Loucy (cell line): Measurements from ENCODE around the gene CFAP157.

Experiments
- H2AFZ ChIP-seq: fragments of 200-600 bp; sonication (generic); 2 replicates; pipeline ENCODE4 v1.6.0; 2016; ENCODE audit warnings: antibody characterized with exemption, mild to moderate bottlenecking, low read length, moderate library complexity
- H3F3A ChIP-seq: fragments of 200-600 bp; 2 replicates; pipeline ENCODE4 v1.6.0; 2016; ENCODE audit warnings: antibody characterized with exemption, low read depth, mild to moderate bottlenecking
- H3K27me3 ChIP-seq: fragments of 200-600 bp; sonication (generic); 2 replicates; pipeline ENCODE4 v1.6.1; 2014; ENCODE audit warnings: low read length, mild to moderate bottlenecking; ENCODE audit not compliant: insufficient read depth, poor library complexity, severe bottlenecking
- H3K36me3 ChIP-seq: fragments of 200-600 bp; sonication (generic); 2 replicates; pipeline ENCODE4 v1.6.1; 2016; ENCODE audit warnings: low read length; ENCODE audit not compliant: insufficient read depth
- H3K4me1 ChIP-seq: fragments of 200-600 bp; sonication (generic); 2 replicates; pipeline ENCODE4 v1.5.1; 2014; ENCODE audit warnings: low read length, mild to moderate bottlenecking; ENCODE audit not compliant: insufficient read depth, poor library complexity, severe bottlenecking
- H3K4me2 ChIP-seq: fragments of 200-600 bp; sonication (generic); 2 replicates; pipeline ENCODE4 v1.6.0; 2014; ENCODE audit warnings: antibody characterized with exemption, low read length, low read depth, mild to moderate bottlenecking; ENCODE audit not compliant: poor library complexity, severe bottlenecking
- H3K4me3 ChIP-seq: fragments of 200-600 bp; sonication (generic); 2 replicates; pipeline ENCODE4 v1.5.1; 2014; ENCODE audit warnings: low read length, mild to moderate bottlenecking, mixed read lengths; ENCODE audit not compliant: poor library complexity, severe bottlenecking
- H3K79me2 ChIP-seq: fragments of 200-600 bp; sonication (generic); 2 replicates; pipeline ENCODE4 v1.6.1; 2014; ENCODE audit warnings: low read length; ENCODE audit not compliant: insufficient read depth
- H3K9ac ChIP-seq: fragments of 200-600 bp; sonication (generic); 2 replicates; pipeline ENCODE4 v1.6.0; 2014; ENCODE audit warnings: mild to moderate bottlenecking, low read depth, low read length, moderate library complexity; ENCODE audit not compliant: poor library complexity, severe bottlenecking
- H3K9me2 ChIP-seq: fragments of 200-600 bp; sonication (generic); replicated peaks from 2 replicates; pipeline ENCODE4 v1.6.1; 2016; ENCODE audit warnings: low read depth, low read length, mixed read lengths
- H3K9me3 ChIP-seq: fragments of 200-600 bp; sonication (generic); 2 replicates; pipeline ENCODE4 v1.6.1; 2014; ENCODE audit warnings: mild to moderate bottlenecking, antibody characterized with exemption, low read length, low read depth; ENCODE audit not compliant: insufficient read depth
- H4K20me1 ChIP-seq: fragments of 200-600 bp; sonication (generic); 2 replicates; pipeline ENCODE4 v1.6.0; 2014; ENCODE audit warnings: antibody characterized with exemption, low read length, mild to moderate bottlenecking; ENCODE audit not compliant: insufficient read depth, poor library complexity, severe bottlenecking
- CTCF ChIP-seq: fragments of 200-600 bp; sonication (generic); conservative IDR thresholded peaks from 2 replicates; pipeline ENCODE4 v1.5.1; 2014; ENCODE audit warnings: mild to moderate bottlenecking, antibody characterized with exemption, low read length
- EZH2phosphoT487 ChIP-seq: fragments of 200-600 bp; IDR thresholded peaks from 2 replicates; pipeline ENCODE4 v1.6.1; 2018; ENCODE audit warnings: antibody characterized with exemption, mild to moderate bottlenecking, moderate library complexity, borderline replicate concordance

Gene CFAP157

GRCh38 chr9:127698386-127698785 is 8.4 kb upstream of the CFAP157 start:
- Histone ChIP-seq H3K9ac (no peak overlapping the region), H3K79me2 (no peaks in the 10 kb centered on the region), H3K27me3 (no peaks in the 10 kb centered on the region), H3K4me1 (no peaks in the 10 kb centered on the region), H4K20me1 (no peaks in the 10 kb centered on the region), H3F3A (no peaks in the 10 kb centered on the region), H3K9me2 (no peaks in the 10 kb centered on the region), H3K4me2 (no peak overlapping the region), H2AFZ (no peak overlapping the region), H3K36me3 (no peaks in the 10 kb centered on the region), H3K4me3 (no peak overlapping the region), H3K9me3 (no peaks in the 10 kb centered on the region)
- TF ChIP-seq CTCF = no peak
- TF ChIP-seq EZH2phosphoT487 = no peak

GRCh38 chr9:127698985-127699670 is 7.7 kb upstream of the CFAP157 start:
- Histone ChIP-seq H2AFZ (no peak overlapping the region), H4K20me1 (no peaks in the 10 kb centered on the region), H3K9me2 (no peaks in the 10 kb centered on the region), H3K9me3 (no peaks in the 10 kb centered on the region), H3K36me3 (no peaks in the 10 kb centered on the region), H3K4me1 (no peaks in the 10 kb centered on the region), H3K4me3 (no peak overlapping the region), H3K9ac (no peak overlapping the region), H3K27me3 (no peaks in the 10 kb centered on the region), H3F3A (no peaks in the 10 kb centered on the region), H3K4me2 (no peak overlapping the region), H3K79me2 (no peaks in the 10 kb centered on the region)
- TF ChIP-seq EZH2phosphoT487 (no peak), CTCF (no peak)

GRCh38 chr9:127700140-127700539 is 6.6 kb upstream of the CFAP157 start:
- Histone ChIP-seq H3K79me2 (no peaks in the 10 kb centered on the region), H2AFZ (no peak overlapping the region), H3K4me3 (no peak overlapping the region), H3K27me3 (no peaks in the 10 kb centered on the region), H4K20me1 (no peaks in the 10 kb centered on the region), H3K9me3 (no peaks in the 10 kb centered on the region), H3K4me2 (no peak overlapping the region), H3K9me2 (no peaks in the 10 kb centered on the region), H3K4me1 (no peaks in the 10 kb centered on the region), H3K9ac (no peak overlapping the region), H3F3A (no peaks in the 10 kb centered on the region), H3K36me3 (no peaks in the 10 kb centered on the region)
- TF ChIP-seq CTCF = no peak
